Measurements from ENCODE around the gene FTCD.

Gene FTCD

GRCh38 chr21:46136739-46137349 lies 18.5 kb downstream of the FTCD start:
- Mint-ChIP-seq H3K9me3 (no peaks in the 10 kb centered on the region), H3K4me3 (no peak overlapping the region), H3K36me3 (peaks cover 0 to 2% of the 10 kb centered on the region in 2 donors), H3K4me1 (no peaks in the 10 kb centered on the region), H3K27ac (no peak overlapping the region), H3K27me3 (peaks cover 8 to 28% of the 10 kb centered on the region in 2 donors)
- ATAC-seq (replicated peaks) (no peak), DNase-seq (no peak)

- no peak overlapping the region for H3K4me3 Mint-ChIP-seq
- no peaks in the 10 kb centered on the region for H3K4me1 Mint-ChIP-seq
- H3K27me3 Mint-ChIP-seq, result peaks cover 8 to 28% of the 10 kb centered on the region in 2 donors
- no peak overlapping the region for H3K27ac Mint-ChIP-seq
- H3K9me3 Mint-ChIP-seq, result no peaks in the 10 kb centered on the region
- DNase-seq (no peak), ATAC-seq (replicated peaks) (no peak)
- H3K36me3 Mint-ChIP-seq, result no peaks in the 10 kb centered on the region
Observed at GRCh38 chr21:46135782-46136395, 19.5 kb downstream of the FTCD start.

- Mint-ChIP-seq H3K4me3 (no peak overlapping the region), H3K27ac (no peak overlapping the region), H3K27me3 (peaks cover 8 to 11% of the 10 kb centered on the region in 2 donors), H3K36me3 (no peaks in the 10 kb centered on the region), H3K9me3 (no peaks in the 10 kb centered on the region), H3K4me1 (no peaks in the 10 kb centered on the region)
- ATAC-seq (replicated peaks) (no peak), DNase-seq (no peak)
Observed at GRCh38 chr21:46131838-46132651, 23.3 kb downstream of the FTCD start.

- Mint-ChIP-seq H3K4me3 (no peak overlapping the region), H3K9me3 (no peaks in the 10 kb centered on the region), H3K27ac (no peak overlapping the region), H3K36me3 (no peaks in the 10 kb centered on the region), H3K4me1 (no peaks in the 10 kb centered on the region), H3K27me3 (peaks cover 8 to 10% of the 10 kb centered on the region in 2 donors)
- ATAC-seq (replicated peaks), result no peak
- no peak for DNase-seq
Observed at GRCh38 chr21:46131588-46131837, 23.9 kb downstream of the FTCD start.

- ATAC-seq (replicated peaks) (no peak), DNase-seq (no peak)
- no peak overlapping the region for H3K4me3 Mint-ChIP-seq
- H3K36me3 Mint-ChIP-seq, result no peaks in the 10 kb centered on the region
- H3K27me3 Mint-ChIP-seq, result peaks cover 7 to 10% of the 10 kb centered on the region in 2 donors
- H3K9me3 Mint-ChIP-seq, result no peaks in the 10 kb centered on the region
- H3K27ac Mint-ChIP-seq, result peak overlapping the region; percentile 42
- no peaks in the 10 kb centered on the region for H3K4me1 Mint-ChIP-seq
Observed at GRCh38 chr21:46130831-46131587, 24.4 kb downstream of the FTCD start.

- no peaks in the 10 kb centered on the region for H3K4me1 Mint-ChIP-seq
- H3K9me3 Mint-ChIP-seq, result no peaks in the 10 kb centered on the region
- ATAC-seq (replicated peaks) (no peak), DNase-seq (no peak)
- no peaks in the 10 kb centered on the region for H3K36me3 Mint-ChIP-seq
- no peak overlapping the region for H3K27ac Mint-ChIP-seq
- no peak overlapping the region for H3K4me3 Mint-ChIP-seq
- H3K27me3 Mint-ChIP-seq, result peaks cover under 1 to 5% of the 10 kb centered on the region in 2 donors
Observed at GRCh38 chr21:46129846-46130651, 25.3 kb downstream of the FTCD start.

- H3K4me3 Mint-ChIP-seq, result no peak overlapping the region
- ATAC-seq (replicated peaks), result no peak
- no peaks in the 10 kb centered on the region for H3K27me3 Mint-ChIP-seq
- no peak overlapping the region for H3K27ac Mint-ChIP-seq
- no peak for DNase-seq
- peaks cover 0 to 1% of the 10 kb centered on the region in 2 donors for H3K9me3 Mint-ChIP-seq
- H3K36me3 Mint-ChIP-seq, result no peaks in the 10 kb centered on the region
- H3K4me1 Mint-ChIP-seq, result no peaks in the 10 kb centered on the region
Observed at GRCh38 chr21:46128933-46129571, 26.3 kb downstream of the FTCD start.

- no peak for ATAC-seq (replicated peaks)
- DNase-seq, result no peak
Observed at GRCh38 chr21:46128106-46128932, 27.1 kb downstream of the FTCD start.

GRCh38 chr21:46127239-46128105 lies 27.9 kb downstream of the FTCD start:
- H3K4me3 Mint-ChIP-seq, result no peak overlapping the region
- no peaks in the 10 kb centered on the region for H3K4me1 Mint-ChIP-seq
- peaks cover 0 to 8% of the 10 kb centered on the region in 2 donors for H3K27me3 Mint-ChIP-seq
- ATAC-seq (replicated peaks) (no peak), DNase-seq (no peak)
- no peaks in the 10 kb centered on the region for H3K36me3 Mint-ChIP-seq
- no peak overlapping the region for H3K27ac Mint-ChIP-seq
- peaks cover 6 to 9% of the 10 kb centered on the region in 2 donors for H3K9me3 Mint-ChIP-seq

More at GRCh38 chr21:46128106-46128932, 27.1 kb downstream of the FTCD start:
- H3K27me3 Mint-ChIP-seq, result peaks cover 0 to 6% of the 10 kb centered on the region in 2 donors
- no peak overlapping the region for H3K4me3 Mint-ChIP-seq
- H3K36me3 Mint-ChIP-seq, result no peaks in the 10 kb centered on the region
- no peaks in the 10 kb centered on the region for H3K4me1 Mint-ChIP-seq
- H3K27ac Mint-ChIP-seq, result no peak overlapping the region
- H3K9me3 Mint-ChIP-seq, result peaks cover 6 to 7% of the 10 kb centered on the region in 2 donors

- no peak for DNase-seq
- no peaks in the 10 kb centered on the region for H3K4me1 Mint-ChIP-seq
- ATAC-seq (replicated peaks), result no peak
- no peaks in the 10 kb centered on the region for H3K36me3 Mint-ChIP-seq
- peaks cover 0 to 11% of the 10 kb centered on the region in 2 donors for H3K27me3 Mint-ChIP-seq
- H3K27ac Mint-ChIP-seq, result no peak overlapping the region
- peaks cover 6 to 9% of the 10 kb centered on the region in 2 donors for H3K9me3 Mint-ChIP-seq
- H3K4me3 Mint-ChIP-seq, result no peak overlapping the region
Observed at GRCh38 chr21:46126309-46127238, 28.8 kb downstream of the FTCD start.

- DNase-seq (no peak), ATAC-seq (replicated peaks) (no peak)
- Mint-ChIP-seq H3K27ac (no peak overlapping the region), H3K27me3 (peaks cover 0 to 11% of the 10 kb centered on the region in 2 donors), H3K36me3 (no peaks in the 10 kb centered on the region), H3K4me3 (no peak overlapping the region), H3K4me1 (no peaks in the 10 kb centered on the region), H3K9me3 (peaks cover 6 to 9% of the 10 kb centered on the region in 2 donors)
Observed at GRCh38 chr21:46125846-46126301, 29.5 kb downstream of the FTCD start.

Data from stimulated activated naive B cell treated with anti-CD40 and anti-IgM and Interleukin-4, amounts not matched to agents 10 μg/mL and 1 μg/mL and 100 μg/mL, for 72 hours (primary cell).